Ovary (tissue), 9 donors: ENCODE data around the gene SLC51A. TPM values are rescaled to one million over a fixed set of nuclear protein-coding genes. Genes with fewer than 3 reads are reported as not detected.

ENCODE experiments used
- DNase-seq, 5 donors: peaks; one replicate each; pipeline ENCODE4 v3.0.0-alpha.2; 2019 to 2020
- H3K27ac ChIP-seq, 2 donors: fragments of 200-600 bp; one replicate each; pipeline versions ENCODE4 v1.5.1 to v1.8.0; 2019 to 2022
- H3K27me3 ChIP-seq: fragments of 200-600 bp; one replicate; pipeline ENCODE4 v1.8.0; 2022
- H3K36me3 ChIP-seq: fragments of 200-600 bp; sonication (generic); one replicate; pipeline ENCODE4 v1.5.1; 2019
- H3K4me1 ChIP-seq: one replicate; pipeline ENCODE4 v1.8.1; 2013; ENCODE audit warnings: mild to moderate bottlenecking, moderate library complexity; ENCODE audit not compliant: insufficient read depth
- H3K4me3 ChIP-seq: fragments of 200-600 bp; sonication (generic); one replicate; pipeline ENCODE4 v1.5.1; 2017
- H3K9me3 ChIP-seq, 2 donors: fragments of 200-600 bp in 1 of 2; sonication (generic) in 1 of 2; one replicate each; pipeline versions ENCODE4 v1.5.1 to v1.8.1; 2013 to 2019; ENCODE audit warnings: mild to moderate bottlenecking in 1 of 2, moderate library complexity in 1 of 2
- CTCF ChIP-seq, 3 donors: fragments of 450-650 bp in 2 of 3; fragments of 200-600 bp in 1 of 3; IDR thresholded peaks; one replicate each; pipeline versions ENCODE4 v1.5.1 to v1.8.0; 2016 to 2022; ENCODE audit warnings: antibody characterized with exemption in 3 of 3, mild to moderate bottlenecking in 1 of 3
- EP300 ChIP-seq: sonication (generic); formaldehyde crosslinking; IDR thresholded peaks from one replicate; pipeline ENCODE4 v1.6.1; 2017; ENCODE audit warnings: antibody characterized with exemption
- POLR2A ChIP-seq: fragments of 450-650 bp; IDR thresholded peaks from one replicate; pipeline ENCODE4 v1.6.1; 2017; ENCODE audit warnings: antibody characterized with exemption, mild to moderate bottlenecking, moderate library complexity
- WGBS, 3 donors: extraction: QIAGEN DNeasy Blood & Tissue Kit in 1 of 3; methylation state at CpG; one replicate each; pipeline versions ENCODE4 v1.1.5 to v1.1.7; 2013 to 2017; 5-methylcytosine and 5-hydroxymethylcytosine counted together
- intact Hi-C, 4 donors: fragments of 100-400 bp; cut with DNase I; formaldehyde crosslinking; loops; one replicate each; pipeline versions ENCODE4 v1.11.0 to v1.15.1; 2022 to 2023
- polyA plus RNA-seq, 2 donors: library from polyadenylated mRNA; stranded (reverse); fragments of 200-250 nt in 1 of 2; fragments of 350-450 nt in 1 of 2; fragmentation: Illumina TruSeq in 1 of 2; extraction: RNeasy Lipid Tissue Mini Kit (QIAGEN cat#74804) in 1 of 2; gene quantifications; one replicate each; pipeline ENCODE4 v1.2.3, GENCODE V29; 2013 to 2014
- total RNA-seq, 7 donors: library from RNA; depleted of rRNA in 2 of 7; stranded (reverse); fragments of >200 nt in 2 of 7; fragmentation: NEBNext Ultra II Directional in 3 of 7; extraction: Animal tissue kit (Norgen Biotek cat#: 25700) in 3 of 7; gene quantifications; one replicate each; pipeline versions ENCODE4 v1.1.0 to v1.2.4, GENCODE V29; 2016 to 2023
- donor health status: DM: no; HTN: no; CAD: no; lungs with moderate emphysema.
- donor health status: DM: no; HTN: no; CAD: no.
- donor health status: Bipolar disorder and iron deficiency.
- donor health status: DM: yes; HTN: yes; CAD: no.
- donor health status: DM: no; HTN: no; CAD: no.
- donor health status: DM: yes; HTN: yes; CAD: no.

The SLC51A gene
- total and polyA plus RNA-seq, 9 donors = 2.6 to 14.2 (median 9.0) TPM

GRCh38 chr3:196214783-196215441, 1.4 kb upstream of the SLC51A start:
- Histone ChIP-seq H3K9me3 (no peaks in the 10 kb centered on the region), H3K27me3 (no peaks in the 10 kb centered on the region), H3K4me3 (no peak overlapping the region), H3K27ac (peak overlapping the region in 1 of 2 donors; percentile 45), H3K4me1 (peaks cover 10% of the 10 kb centered on the region), H3K36me3 (no peaks in the 10 kb centered on the region)
- WGBS, 3 donors = 64 to 81% (median 77%) methylated on average over 16 of the region's 16 CpGs
- TF ChIP-seq CTCF (IDR thresholded peaks at IDR 0.05) (no peak), EP300 (no peak), POLR2A (no peak)
- peak in 4 of 5 donors; percentile 30 to 65 (median 45) for DNase-seq
- intact Hi-C loops = no loop called here

GRCh38 chr3:196215493-196216020, 777 bp upstream of the SLC51A start:
- TF ChIP-seq CTCF (IDR thresholded peaks at IDR 0.05) (no peak), EP300 (no peak), POLR2A (no peak)
- H3K4me1 ChIP-seq = peaks cover 10% of the 10 kb centered on the region
- no peaks in the 10 kb centered on the region for H3K36me3 ChIP-seq
- H3K9me3 ChIP-seq = no peaks in the 10 kb centered on the region
- WGBS, 3 donors = 69 to 72% (median 70%) methylated on average over 10 of the region's 10 CpGs
- intact Hi-C loops = no loop called here
- no peak for DNase-seq
- H3K27ac ChIP-seq = no peak overlapping the region
- H3K4me3 ChIP-seq = no peak overlapping the region
- H3K27me3 ChIP-seq = no peaks in the 10 kb centered on the region

GRCh38 chr3:196216681-196217211, 412 bp downstream of the SLC51A start:
- Histone ChIP-seq H3K4me1 (peaks cover 5% of the 10 kb centered on the region), H3K27me3 (no peaks in the 10 kb centered on the region), H3K36me3 (no peaks in the 10 kb centered on the region), H3K27ac (no peak overlapping the region), H3K9me3 (no peaks in the 10 kb centered on the region), H3K4me3 (no peak overlapping the region)
- TF ChIP-seq CTCF (IDR thresholded peaks at IDR 0.05) = no peak
- no peak for TF ChIP-seq POLR2A
- TF ChIP-seq EP300 = no peak
- 61 to 77% (median 75%) methylated on average over 25 of the region's 25 CpGs for WGBS, 3 donors
- intact Hi-C loops = no loop called here
- peak in 1 of 5 donors; percentile 42 for DNase-seq

- TF ChIP-seq POLR2A (no peak), EP300 (no peak), CTCF (IDR thresholded peaks at IDR 0.05) (no peak)
- H3K36me3 ChIP-seq = no peaks in the 10 kb centered on the region
- H3K4me3 ChIP-seq = no peak overlapping the region
- no peaks in the 10 kb centered on the region for H3K9me3 ChIP-seq
- no peak for DNase-seq
- H3K4me1 ChIP-seq = peaks cover 5% of the 10 kb centered on the region
- no peaks in the 10 kb centered on the region for H3K27me3 ChIP-seq
- WGBS, 3 donors = 94 to 96% (median 95%) methylated on average over 12 of the region's 12 CpGs
- intact Hi-C loops = no loop called here
- no peak overlapping the region for H3K27ac ChIP-seq
Measured at GRCh38 chr3:196217307-196218154, 1.2 kb downstream of the SLC51A start.
